WTC11 (cell line): ENCODE data around the gene CLTRN.

Experiments used
- CREB1 ChIP-seq: sonication (generic); formaldehyde crosslinking; IDR thresholded peaks from 2 replicates; pipeline ENCODE4 v1.8.0; 2023; ENCODE audit warnings: mild to moderate bottlenecking, missing genetic modification reagents
- ELF4 ChIP-seq: sonication (generic); formaldehyde crosslinking; IDR thresholded peaks from 2 replicates; pipeline ENCODE4 v1.8.1; 2022; ENCODE audit warnings: low read depth, mild to moderate bottlenecking, moderate library complexity, missing genetic modification reagents
- ZNF219 ChIP-seq: sonication (generic); formaldehyde crosslinking; IDR thresholded peaks from 2 replicates; pipeline ENCODE4 v1.8.0; 2023; ENCODE audit warnings: missing genetic modification reagents, mild to moderate bottlenecking, borderline replicate concordance
- TF ChIP-seq, protein P1 (sequence below): fragments of 250-450 bp; sonication (Bioruptor Pico); IDR thresholded peaks from 2 replicates; pipeline ENCODE4 v1.9.0; 2021; ENCODE audit warnings: mild to moderate bottlenecking
- TF ChIP-seq, protein P2 (sequence below): fragments of 200-600 bp; IDR thresholded peaks from 2 replicates; pipeline ENCODE4 v1.8.0; 2022; ENCODE audit warnings: antibody characterized with exemption
- TF ChIP-seq, protein P3 (sequence below): sonication (generic); formaldehyde crosslinking; IDR thresholded peaks from 2 replicates; pipeline ENCODE4 v1.8.0; 2022; ENCODE audit warnings: mild to moderate bottlenecking, missing genetic modification reagents
- TF ChIP-seq, protein P4 (sequence below): fragments of 250-450 bp; sonication (Bioruptor Pico); IDR thresholded peaks from 2 replicates; pipeline ENCODE4 v1.9.0; 2021; ENCODE audit warnings: mild to moderate bottlenecking, borderline replicate concordance
- TF ChIP-seq, protein P5 (sequence below): sonication (generic); formaldehyde crosslinking; IDR thresholded peaks from 2 replicates; pipeline ENCODE4 v1.8.1; 2023; ENCODE audit warnings: mild to moderate bottlenecking, missing genetic modification reagents, moderate library complexity

DNA sequence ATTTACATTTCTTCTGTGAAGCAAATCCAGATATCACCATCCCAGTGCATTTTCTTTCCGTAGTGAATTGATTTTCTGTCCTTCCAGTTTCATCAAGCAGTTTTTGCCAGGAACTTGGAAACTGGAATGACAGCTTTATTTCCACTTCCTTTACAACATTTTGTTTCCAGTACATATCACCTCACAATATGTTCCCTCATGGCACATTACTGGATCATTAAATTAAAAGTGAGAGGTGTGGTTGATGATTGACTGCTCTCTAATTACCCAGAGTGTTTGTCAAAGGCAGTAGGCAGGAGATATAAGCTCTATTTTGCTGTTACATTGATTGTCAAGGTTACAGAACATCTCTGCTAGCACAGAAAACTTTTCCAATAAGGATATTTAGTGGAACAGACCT, 41.6 kb downstream of the CLTRN start:
- TF ChIP-seq, protein P1, sequence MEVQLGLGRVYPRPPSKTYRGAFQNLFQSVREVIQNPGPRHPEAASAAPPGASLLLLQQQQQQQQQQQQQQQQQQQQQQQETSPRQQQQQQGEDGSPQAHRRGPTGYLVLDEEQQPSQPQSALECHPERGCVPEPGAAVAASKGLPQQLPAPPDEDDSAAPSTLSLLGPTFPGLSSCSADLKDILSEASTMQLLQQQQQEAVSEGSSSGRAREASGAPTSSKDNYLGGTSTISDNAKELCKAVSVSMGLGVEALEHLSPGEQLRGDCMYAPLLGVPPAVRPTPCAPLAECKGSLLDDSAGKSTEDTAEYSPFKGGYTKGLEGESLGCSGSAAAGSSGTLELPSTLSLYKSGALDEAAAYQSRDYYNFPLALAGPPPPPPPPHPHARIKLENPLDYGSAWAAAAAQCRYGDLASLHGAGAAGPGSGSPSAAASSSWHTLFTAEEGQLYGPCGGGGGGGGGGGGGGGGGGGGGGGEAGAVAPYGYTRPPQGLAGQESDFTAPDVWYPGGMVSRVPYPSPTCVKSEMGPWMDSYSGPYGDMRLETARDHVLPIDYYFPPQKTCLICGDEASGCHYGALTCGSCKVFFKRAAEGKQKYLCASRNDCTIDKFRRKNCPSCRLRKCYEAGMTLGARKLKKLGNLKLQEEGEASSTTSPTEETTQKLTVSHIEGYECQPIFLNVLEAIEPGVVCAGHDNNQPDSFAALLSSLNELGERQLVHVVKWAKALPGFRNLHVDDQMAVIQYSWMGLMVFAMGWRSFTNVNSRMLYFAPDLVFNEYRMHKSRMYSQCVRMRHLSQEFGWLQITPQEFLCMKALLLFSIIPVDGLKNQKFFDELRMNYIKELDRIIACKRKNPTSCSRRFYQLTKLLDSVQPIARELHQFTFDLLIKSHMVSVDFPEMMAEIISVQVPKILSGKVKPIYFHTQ (CRISPR knock-in tag) = no peak
- no peak for TF ChIP-seq ZNF219 (CRISPR knock-in tag)
- no peak for TF ChIP-seq CREB1 (CRISPR knock-in tag)
- TF ChIP-seq, protein P2, sequence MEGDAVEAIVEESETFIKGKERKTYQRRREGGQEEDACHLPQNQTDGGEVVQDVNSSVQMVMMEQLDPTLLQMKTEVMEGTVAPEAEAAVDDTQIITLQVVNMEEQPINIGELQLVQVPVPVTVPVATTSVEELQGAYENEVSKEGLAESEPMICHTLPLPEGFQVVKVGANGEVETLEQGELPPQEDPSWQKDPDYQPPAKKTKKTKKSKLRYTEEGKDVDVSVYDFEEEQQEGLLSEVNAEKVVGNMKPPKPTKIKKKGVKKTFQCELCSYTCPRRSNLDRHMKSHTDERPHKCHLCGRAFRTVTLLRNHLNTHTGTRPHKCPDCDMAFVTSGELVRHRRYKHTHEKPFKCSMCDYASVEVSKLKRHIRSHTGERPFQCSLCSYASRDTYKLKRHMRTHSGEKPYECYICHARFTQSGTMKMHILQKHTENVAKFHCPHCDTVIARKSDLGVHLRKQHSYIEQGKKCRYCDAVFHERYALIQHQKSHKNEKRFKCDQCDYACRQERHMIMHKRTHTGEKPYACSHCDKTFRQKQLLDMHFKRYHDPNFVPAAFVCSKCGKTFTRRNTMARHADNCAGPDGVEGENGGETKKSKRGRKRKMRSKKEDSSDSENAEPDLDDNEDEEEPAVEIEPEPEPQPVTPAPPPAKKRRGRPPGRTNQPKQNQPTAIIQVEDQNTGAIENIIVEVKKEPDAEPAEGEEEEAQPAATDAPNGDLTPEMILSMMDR = no peak
- TF ChIP-seq, protein P3, sequence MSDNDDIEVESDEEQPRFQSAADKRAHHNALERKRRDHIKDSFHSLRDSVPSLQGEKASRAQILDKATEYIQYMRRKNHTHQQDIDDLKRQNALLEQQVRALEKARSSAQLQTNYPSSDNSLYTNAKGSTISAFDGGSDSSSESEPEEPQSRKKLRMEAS = no peak
- no peak for TF ChIP-seq ELF4 (CRISPR knock-in tag)
- TF ChIP-seq, protein P4, sequence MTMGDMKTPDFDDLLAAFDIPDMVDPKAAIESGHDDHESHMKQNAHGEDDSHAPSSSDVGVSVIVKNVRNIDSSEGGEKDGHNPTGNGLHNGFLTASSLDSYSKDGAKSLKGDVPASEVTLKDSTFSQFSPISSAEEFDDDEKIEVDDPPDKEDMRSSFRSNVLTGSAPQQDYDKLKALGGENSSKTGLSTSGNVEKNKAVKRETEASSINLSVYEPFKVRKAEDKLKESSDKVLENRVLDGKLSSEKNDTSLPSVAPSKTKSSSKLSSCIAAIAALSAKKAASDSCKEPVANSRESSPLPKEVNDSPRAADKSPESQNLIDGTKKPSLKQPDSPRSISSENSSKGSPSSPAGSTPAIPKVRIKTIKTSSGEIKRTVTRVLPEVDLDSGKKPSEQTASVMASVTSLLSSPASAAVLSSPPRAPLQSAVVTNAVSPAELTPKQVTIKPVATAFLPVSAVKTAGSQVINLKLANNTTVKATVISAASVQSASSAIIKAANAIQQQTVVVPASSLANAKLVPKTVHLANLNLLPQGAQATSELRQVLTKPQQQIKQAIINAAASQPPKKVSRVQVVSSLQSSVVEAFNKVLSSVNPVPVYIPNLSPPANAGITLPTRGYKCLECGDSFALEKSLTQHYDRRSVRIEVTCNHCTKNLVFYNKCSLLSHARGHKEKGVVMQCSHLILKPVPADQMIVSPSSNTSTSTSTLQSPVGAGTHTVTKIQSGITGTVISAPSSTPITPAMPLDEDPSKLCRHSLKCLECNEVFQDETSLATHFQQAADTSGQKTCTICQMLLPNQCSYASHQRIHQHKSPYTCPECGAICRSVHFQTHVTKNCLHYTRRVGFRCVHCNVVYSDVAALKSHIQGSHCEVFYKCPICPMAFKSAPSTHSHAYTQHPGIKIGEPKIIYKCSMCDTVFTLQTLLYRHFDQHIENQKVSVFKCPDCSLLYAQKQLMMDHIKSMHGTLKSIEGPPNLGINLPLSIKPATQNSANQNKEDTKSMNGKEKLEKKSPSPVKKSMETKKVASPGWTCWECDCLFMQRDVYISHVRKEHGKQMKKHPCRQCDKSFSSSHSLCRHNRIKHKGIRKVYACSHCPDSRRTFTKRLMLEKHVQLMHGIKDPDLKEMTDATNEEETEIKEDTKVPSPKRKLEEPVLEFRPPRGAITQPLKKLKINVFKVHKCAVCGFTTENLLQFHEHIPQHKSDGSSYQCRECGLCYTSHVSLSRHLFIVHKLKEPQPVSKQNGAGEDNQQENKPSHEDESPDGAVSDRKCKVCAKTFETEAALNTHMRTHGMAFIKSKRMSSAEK (CRISPR knock-in tag) = no peak
- TF ChIP-seq, protein P5, sequence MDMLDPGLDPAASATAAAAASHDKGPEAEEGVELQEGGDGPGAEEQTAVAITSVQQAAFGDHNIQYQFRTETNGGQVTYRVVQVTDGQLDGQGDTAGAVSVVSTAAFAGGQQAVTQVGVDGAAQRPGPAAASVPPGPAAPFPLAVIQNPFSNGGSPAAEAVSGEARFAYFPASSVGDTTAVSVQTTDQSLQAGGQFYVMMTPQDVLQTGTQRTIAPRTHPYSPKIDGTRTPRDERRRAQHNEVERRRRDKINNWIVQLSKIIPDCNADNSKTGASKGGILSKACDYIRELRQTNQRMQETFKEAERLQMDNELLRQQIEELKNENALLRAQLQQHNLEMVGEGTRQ = no peak
